Choroid plexus epithelial cell (primary cell): ENCODE data around the gene SYNRG.

ENCODE experiments used
- DNase-seq: peaks from one replicate; pipeline ENCODE4 v3.0.0-alpha.2; 2010; ENCODE audit warnings: low read depth
- H3K4me3 ChIP-seq: 2 replicates; pipeline ENCODE4 v1.5.1; 2011; ENCODE audit warnings: low read depth, mild to moderate bottlenecking, control low read depth, low read length, moderate library complexity
- TF ChIP-seq, protein P1 (sequence below): conservative IDR thresholded peaks from 2 replicates; pipeline ENCODE4 v1.5.1; 2011; ENCODE audit warnings: low read depth, mild to moderate bottlenecking, control low read depth, inconsistent platforms, low read length, moderate library complexity

SYNRG gene

DNA sequence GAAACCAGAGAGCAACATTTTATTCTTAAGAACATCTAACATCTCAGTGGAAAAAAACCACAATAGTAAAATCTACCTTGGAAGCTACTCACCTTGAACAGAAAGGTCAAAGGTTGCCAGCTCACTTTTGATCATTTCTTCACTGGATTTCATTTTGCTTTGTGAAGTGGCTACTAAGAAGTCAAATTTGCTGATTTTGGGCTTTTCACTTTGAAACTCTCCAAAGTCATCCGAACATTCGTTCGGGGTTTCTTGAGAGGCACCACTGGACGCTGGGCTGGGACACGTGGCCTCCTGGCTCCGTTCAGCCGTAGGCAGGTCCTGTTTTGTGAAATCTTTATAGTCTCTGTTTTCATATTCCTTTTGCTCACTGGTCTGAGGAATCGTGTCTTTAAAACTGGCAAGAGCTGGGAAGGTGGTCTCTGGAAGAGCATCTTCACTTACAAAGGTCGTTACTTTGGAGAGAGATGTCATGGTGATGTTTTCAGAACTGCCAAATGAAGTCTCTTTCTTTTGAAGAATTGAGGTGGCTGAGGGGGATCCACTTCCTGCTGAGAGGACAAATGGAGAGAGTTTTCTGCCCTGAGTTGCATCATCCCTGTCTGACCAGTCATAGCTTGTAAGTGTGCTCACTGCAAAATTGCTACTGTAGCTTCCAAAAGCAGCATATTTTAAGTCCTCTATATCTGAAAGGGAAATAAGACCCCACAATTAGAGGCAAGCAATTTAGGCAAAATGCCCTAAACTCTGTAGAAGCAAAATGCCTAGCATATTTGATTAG is 67.1 kb downstream of the SYNRG start:
- DNase-seq: peak; percentile 83
- TF ChIP-seq, protein P1, sequence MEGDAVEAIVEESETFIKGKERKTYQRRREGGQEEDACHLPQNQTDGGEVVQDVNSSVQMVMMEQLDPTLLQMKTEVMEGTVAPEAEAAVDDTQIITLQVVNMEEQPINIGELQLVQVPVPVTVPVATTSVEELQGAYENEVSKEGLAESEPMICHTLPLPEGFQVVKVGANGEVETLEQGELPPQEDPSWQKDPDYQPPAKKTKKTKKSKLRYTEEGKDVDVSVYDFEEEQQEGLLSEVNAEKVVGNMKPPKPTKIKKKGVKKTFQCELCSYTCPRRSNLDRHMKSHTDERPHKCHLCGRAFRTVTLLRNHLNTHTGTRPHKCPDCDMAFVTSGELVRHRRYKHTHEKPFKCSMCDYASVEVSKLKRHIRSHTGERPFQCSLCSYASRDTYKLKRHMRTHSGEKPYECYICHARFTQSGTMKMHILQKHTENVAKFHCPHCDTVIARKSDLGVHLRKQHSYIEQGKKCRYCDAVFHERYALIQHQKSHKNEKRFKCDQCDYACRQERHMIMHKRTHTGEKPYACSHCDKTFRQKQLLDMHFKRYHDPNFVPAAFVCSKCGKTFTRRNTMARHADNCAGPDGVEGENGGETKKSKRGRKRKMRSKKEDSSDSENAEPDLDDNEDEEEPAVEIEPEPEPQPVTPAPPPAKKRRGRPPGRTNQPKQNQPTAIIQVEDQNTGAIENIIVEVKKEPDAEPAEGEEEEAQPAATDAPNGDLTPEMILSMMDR: no peak
- H3K4me3 ChIP-seq: no peak overlapping the region

DNA sequence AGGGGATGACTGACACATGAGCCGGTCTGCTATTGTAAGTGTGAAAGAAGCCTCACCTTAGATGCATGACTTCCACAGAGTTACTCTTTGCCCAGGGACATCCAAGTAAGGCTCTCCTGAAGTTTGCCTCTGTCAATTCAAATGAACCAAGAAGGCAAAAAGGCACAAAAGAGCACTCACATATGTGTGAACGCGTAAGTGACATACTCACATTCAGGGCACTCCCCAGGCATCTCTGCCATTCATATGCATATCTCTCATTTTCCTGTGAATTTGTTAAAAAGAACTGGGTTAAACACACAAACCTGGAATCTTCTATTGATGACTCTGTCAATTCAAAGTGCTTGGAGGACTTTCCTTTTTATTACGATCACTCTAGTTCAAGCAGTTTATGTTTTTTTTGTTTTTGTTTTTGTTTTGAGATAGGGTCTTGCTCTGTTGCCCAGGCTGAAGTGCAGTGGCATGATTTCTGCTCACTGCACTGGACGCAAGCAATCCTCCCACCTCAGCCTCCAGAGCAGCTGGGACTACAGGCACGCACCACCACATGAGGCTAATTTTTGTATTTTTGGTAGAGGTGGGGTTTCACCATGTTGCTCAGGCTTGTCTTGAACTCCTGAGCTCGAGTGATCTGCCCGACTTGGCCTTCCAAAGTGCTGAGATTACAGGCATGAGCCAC is 70.1 kb downstream of the SYNRG start:
- no peak overlapping the region for H3K4me3 ChIP-seq
- DNase-seq: no peak
- TF ChIP-seq, protein P1: no peak

DNA sequence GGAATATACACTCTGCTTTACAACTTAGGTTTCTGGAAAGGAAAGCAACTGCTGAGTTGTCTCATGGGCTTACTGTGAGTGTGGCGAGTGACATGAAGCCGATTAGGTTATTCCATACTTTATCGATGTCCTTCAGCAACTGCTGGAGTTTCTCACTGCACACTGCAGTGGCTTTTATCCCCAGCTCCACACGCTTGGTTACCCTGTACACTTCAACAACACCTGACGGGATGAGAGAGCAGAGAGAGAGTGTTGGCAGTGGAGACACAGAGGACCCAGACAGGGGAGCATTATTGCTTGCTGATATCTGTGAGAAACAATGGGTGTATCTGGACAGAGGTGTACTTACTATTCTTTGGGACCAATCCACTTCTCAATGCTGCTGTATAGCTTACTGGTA is 73.3 kb downstream of the SYNRG start:
- TF ChIP-seq, protein P1: no peak
- DNase-seq: no peak
- no peak overlapping the region for H3K4me3 ChIP-seq

DNA sequence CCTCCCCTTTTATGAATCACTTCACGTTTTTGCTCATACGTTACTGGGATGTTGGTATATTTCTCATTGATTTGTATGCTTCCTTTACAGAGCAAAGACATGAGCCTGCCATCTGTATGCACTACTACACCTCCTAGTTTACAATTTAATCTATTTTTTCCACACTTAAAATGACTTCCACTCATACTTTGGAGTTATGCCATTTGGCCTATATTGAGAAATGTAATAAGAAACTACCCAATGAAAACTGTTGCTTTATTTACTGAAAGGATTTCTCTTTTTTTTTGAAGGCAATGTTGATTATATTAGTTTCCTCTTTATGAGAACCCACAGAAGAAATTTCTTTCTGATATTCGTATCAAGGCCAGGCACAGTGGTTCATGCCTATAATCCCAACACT is 76.5 kb downstream of the SYNRG start:
- no peak overlapping the region for H3K4me3 ChIP-seq
- TF ChIP-seq, protein P1: no peak
- no peak for DNase-seq

DNA sequence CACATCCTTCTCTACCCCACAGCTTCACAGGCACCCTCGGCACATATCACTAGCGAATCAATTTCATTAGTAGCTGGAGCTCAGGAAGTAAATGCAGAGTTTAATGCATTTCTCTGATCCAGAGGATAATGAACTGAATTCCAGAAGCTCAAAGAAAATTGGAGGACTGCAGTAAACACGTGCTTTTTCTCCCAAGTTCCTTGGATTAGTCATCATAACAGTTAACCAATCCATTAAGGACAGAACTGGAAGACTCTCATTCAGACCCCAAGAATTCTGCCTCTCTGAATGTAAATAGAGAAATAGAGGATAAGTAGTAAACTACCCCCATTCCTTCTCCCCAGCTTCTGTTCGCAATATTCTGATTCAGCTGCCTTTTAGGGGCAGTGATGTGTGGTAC is 78.8 kb downstream of the SYNRG start:
- H3K4me3 ChIP-seq: no peak overlapping the region
- TF ChIP-seq, protein P1: no peak
- no peak for DNase-seq

DNA sequence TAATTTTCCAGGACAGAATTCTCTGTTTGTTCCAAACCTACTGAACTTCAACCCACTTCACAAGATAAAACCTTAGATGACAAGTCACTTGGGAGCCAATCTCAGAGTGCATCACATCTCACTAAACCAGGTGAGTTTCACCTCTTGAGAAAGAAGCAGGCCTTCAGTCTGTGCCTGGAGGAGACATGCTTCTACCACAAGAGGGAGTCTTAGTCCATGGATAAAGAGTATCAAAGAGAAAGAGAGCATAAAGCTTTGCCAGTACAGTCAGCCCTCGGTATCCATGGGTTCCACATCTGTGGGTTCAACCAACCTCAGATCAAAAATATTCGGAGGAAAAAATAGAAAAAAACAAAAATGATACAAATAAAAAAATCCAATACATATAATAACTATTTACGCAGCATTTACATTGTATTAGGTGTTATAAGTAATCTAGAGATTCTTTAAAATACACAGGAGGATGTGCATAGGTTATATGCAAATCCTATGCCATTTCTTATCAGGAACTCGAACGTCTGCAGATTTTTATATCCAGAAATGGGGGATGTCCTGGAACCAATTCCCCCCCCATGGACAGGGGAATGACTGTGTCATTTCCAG is 81.9 kb downstream of the SYNRG start:
- TF ChIP-seq, protein P1: peak; percentile 89
- peak; percentile 82 for DNase-seq
- no peak overlapping the region for H3K4me3 ChIP-seq
